KMS-11 (cell line): ENCODE results near the gene URGCP.

Experiments used
- H2AFZ ChIP-seq: fragments of 200-600 bp; sonication (generic); 2 replicates; pipeline ENCODE4 v1.6.1; 2016; ENCODE audit warnings: antibody characterized with exemption, mixed run types, low read depth
- H3K27ac ChIP-seq: fragments of 200-600 bp; sonication (generic); 2 replicates; pipeline ENCODE4 v1.6.1; 2016; ENCODE audit warnings: mild to moderate bottlenecking, mixed run types
- H3K27me3 ChIP-seq: fragments of 200-600 bp; sonication (generic); 2 replicates; pipeline ENCODE4 v1.6.1; 2017; ENCODE audit warnings: mild to moderate bottlenecking, low read depth, mixed run types, moderate library complexity; ENCODE audit not compliant: insufficient read depth
- H3K36me3 ChIP-seq: fragments of 200-600 bp; sonication (generic); 2 replicates; pipeline ENCODE4 v1.6.1; 2017; ENCODE audit warnings: mild to moderate bottlenecking, mixed run types; ENCODE audit not compliant: insufficient read depth
- H3K4me1 ChIP-seq: fragments of 200-600 bp; sonication (generic); 2 replicates; pipeline ENCODE4 v1.6.1; 2016; ENCODE audit warnings: mild to moderate bottlenecking, low read depth, mixed run types; ENCODE audit not compliant: poor library complexity, severe bottlenecking
- H3K4me2 ChIP-seq: fragments of 200-600 bp; sonication (generic); 2 replicates; pipeline ENCODE4 v1.7.0; 2016; ENCODE audit warnings: mild to moderate bottlenecking, mixed run types
- H3K4me3 ChIP-seq: fragments of 200-600 bp; sonication (generic); IDR thresholded peaks from 2 replicates; pipeline ENCODE4 v1.6.1; 2017; ENCODE audit warnings: low read depth, low read length, mixed read lengths; ENCODE audit not compliant: insufficient read depth
- H3K79me2 ChIP-seq: fragments of 200-600 bp; sonication (generic); 2 replicates; pipeline ENCODE4 v1.6.1; 2016; ENCODE audit warnings: low read depth, mixed run types; ENCODE audit not compliant: insufficient read depth
- H3K9ac ChIP-seq: fragments of 200-600 bp; sonication (generic); 2 replicates; pipeline ENCODE4 v1.6.1; 2016; ENCODE audit warnings: mild to moderate bottlenecking, mixed run types
- H4K20me1 ChIP-seq: fragments of 200-600 bp; sonication (generic); 2 replicates; pipeline ENCODE4 v1.6.1; 2016; ENCODE audit warnings: mild to moderate bottlenecking, mixed run types; ENCODE audit not compliant: insufficient read depth
- TF ChIP-seq, protein P1 (sequence below): fragments of 200-600 bp; sonication (generic); conservative IDR thresholded peaks from 2 replicates; pipeline ENCODE4 v1.6.1; 2017; ENCODE audit warnings: low read depth, mild to moderate bottlenecking, antibody characterized with exemption, low read length, moderate library complexity, mixed read lengths

Gene URGCP

GRCh38 chr7:43879477-43879876, 26.9 kb downstream of the URGCP start:
- Histone ChIP-seq H3K4me1 (no peaks in the 10 kb centered on the region), H3K79me2 (no peaks in the 10 kb centered on the region), H4K20me1 (no peaks in the 10 kb centered on the region), H3K27me3 (no peaks in the 10 kb centered on the region), H3K4me3 (no peak overlapping the region), H2AFZ (no peak overlapping the region), H3K9ac (no peak overlapping the region), H3K27ac (no peak overlapping the region), H3K4me2 (no peak overlapping the region), H3K36me3 (no peaks in the 10 kb centered on the region; the same call in 1 of the 2 replicates)
- TF ChIP-seq, protein P1, sequence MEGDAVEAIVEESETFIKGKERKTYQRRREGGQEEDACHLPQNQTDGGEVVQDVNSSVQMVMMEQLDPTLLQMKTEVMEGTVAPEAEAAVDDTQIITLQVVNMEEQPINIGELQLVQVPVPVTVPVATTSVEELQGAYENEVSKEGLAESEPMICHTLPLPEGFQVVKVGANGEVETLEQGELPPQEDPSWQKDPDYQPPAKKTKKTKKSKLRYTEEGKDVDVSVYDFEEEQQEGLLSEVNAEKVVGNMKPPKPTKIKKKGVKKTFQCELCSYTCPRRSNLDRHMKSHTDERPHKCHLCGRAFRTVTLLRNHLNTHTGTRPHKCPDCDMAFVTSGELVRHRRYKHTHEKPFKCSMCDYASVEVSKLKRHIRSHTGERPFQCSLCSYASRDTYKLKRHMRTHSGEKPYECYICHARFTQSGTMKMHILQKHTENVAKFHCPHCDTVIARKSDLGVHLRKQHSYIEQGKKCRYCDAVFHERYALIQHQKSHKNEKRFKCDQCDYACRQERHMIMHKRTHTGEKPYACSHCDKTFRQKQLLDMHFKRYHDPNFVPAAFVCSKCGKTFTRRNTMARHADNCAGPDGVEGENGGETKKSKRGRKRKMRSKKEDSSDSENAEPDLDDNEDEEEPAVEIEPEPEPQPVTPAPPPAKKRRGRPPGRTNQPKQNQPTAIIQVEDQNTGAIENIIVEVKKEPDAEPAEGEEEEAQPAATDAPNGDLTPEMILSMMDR = no peak

DNA sequence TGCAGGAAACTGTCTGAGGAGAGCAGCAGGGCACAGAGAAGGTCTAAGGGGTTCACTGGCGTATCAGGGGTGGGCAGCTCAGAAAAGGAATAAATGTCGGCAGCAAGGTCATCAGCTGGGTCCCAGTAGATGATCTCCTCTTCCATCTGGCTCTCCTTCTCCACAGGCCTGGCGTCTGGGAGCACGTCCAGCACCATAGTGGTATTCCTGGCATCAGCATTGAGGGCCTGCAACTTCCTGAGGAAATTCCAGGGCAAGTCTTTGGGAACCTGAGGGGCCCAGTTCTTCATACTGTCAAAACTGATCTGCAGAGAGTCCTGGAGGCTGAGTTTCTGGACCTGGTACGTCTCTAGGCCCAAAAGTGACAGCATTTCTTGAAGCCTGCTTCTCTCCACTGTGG, 27.5 kb downstream of the URGCP start:
- H3K27ac ChIP-seq = no peak overlapping the region
- H3K27me3 ChIP-seq = no peaks in the 10 kb centered on the region
- no peaks in the 10 kb centered on the region for H3K4me1 ChIP-seq
- no peaks in the 10 kb centered on the region for H3K79me2 ChIP-seq
- no peak overlapping the region for H3K4me3 ChIP-seq
- H2AFZ ChIP-seq = no peak overlapping the region
- no peak overlapping the region for H3K9ac ChIP-seq
- no peaks in the 10 kb centered on the region; the same call in 1 of the 2 replicates for H3K36me3 ChIP-seq
- H3K4me2 ChIP-seq = no peak overlapping the region
- no peaks in the 10 kb centered on the region for H4K20me1 ChIP-seq
- TF ChIP-seq, protein P1 = no peak

- H3K27ac ChIP-seq = no peak overlapping the region
- H3K79me2 ChIP-seq = no peaks in the 10 kb centered on the region
- no peak overlapping the region for H2AFZ ChIP-seq
- H3K27me3 ChIP-seq = no peaks in the 10 kb centered on the region
- H3K4me2 ChIP-seq = no peak overlapping the region
- TF ChIP-seq, protein P1 = no peak
- no peaks in the 10 kb centered on the region for H4K20me1 ChIP-seq
- no peak overlapping the region for H3K4me3 ChIP-seq
- H3K9ac ChIP-seq = no peak overlapping the region
- no peaks in the 10 kb centered on the region for H3K4me1 ChIP-seq
- H3K36me3 ChIP-seq = no peaks in the 10 kb centered on the region; the same call in 1 of the 2 replicates
Observed at GRCh38 chr7:43877968-43878864, 28.2 kb downstream of the URGCP start.

DNA sequence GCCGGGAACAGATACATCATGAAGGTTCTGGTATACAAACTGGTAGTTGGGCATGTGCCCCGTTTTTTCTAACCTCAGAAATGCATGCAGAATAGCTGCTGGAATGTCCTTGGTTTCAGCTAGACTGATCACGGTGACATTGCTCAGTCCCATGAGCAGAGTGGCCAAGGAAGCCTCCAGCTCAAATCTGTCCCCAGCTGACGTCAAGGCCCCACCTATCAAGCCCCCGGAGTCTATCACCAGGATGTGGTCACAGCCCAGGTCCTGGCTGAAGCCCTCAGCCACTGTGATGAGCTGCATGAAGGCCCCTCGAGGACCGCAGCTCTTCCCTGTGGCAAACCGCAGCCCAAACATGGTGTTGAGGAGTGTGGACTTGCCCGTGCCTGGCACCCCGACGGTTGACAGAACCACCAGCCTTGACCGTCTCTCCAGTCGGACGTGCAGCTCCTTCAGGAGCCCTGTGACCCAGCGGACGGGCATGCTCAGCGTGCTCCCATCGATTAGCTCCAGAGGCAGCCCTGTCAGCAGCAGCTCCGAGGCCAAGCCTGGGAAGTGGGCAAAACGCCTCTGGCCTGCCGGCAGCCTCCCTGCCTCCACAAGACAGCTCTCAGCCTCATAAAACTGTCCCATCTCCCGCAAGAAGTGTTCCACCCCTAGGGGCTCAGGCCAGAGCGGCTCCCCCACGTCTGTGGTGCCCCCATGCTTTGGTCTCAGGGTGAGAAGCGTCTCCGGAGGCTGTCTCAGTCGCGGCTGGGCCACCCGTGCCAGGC, 29.2 kb downstream of the URGCP start:
- H3K36me3 ChIP-seq = no peaks in the 10 kb centered on the region; the same call in 1 of the 2 replicates
- no peak overlapping the region for H3K4me2 ChIP-seq
- H3K4me3 ChIP-seq = no peak overlapping the region
- no peaks in the 10 kb centered on the region for H3K79me2 ChIP-seq
- H3K9ac ChIP-seq = no peak overlapping the region
- H2AFZ ChIP-seq = no peak overlapping the region
- H3K27me3 ChIP-seq = no peaks in the 10 kb centered on the region
- H3K4me1 ChIP-seq = no peaks in the 10 kb centered on the region
- H3K27ac ChIP-seq = no peak overlapping the region
- TF ChIP-seq, protein P1 = no peak
- no peaks in the 10 kb centered on the region for H4K20me1 ChIP-seq
